ENCODE measurements around the gene CACNA2D1.
A peak's percentile ranks its signal among the peaks of the same experiment; 100 is the strongest.

Gene CACNA2D1

DNA sequence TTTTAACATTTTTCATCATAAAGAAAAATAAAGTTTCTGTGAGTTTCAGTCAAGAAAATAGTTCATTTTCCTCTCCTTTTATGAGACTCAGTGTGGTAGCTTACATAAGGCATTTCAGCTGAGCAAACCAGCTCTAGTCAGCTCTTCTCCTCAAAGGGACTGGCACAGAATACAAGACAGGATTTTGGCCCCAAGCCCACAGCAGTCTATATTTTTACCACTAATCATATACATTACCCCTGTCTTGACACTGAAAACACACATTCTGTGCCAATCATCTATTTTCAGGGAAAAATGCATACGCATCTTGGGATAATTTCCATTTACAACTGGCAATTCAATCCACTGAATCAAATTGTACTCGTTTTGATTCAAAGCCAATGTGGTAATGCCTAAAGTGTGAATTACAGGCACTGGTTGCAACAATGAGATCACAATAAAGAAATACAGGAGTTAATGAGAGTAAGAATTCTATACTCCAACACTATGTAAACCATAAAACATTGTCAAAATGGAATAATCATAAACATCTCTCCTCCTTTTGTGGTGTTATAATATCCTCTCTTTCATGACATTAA, 186.4 kb downstream of the CACNA2D1 start:
- TF ChIP-seq, protein P1, sequence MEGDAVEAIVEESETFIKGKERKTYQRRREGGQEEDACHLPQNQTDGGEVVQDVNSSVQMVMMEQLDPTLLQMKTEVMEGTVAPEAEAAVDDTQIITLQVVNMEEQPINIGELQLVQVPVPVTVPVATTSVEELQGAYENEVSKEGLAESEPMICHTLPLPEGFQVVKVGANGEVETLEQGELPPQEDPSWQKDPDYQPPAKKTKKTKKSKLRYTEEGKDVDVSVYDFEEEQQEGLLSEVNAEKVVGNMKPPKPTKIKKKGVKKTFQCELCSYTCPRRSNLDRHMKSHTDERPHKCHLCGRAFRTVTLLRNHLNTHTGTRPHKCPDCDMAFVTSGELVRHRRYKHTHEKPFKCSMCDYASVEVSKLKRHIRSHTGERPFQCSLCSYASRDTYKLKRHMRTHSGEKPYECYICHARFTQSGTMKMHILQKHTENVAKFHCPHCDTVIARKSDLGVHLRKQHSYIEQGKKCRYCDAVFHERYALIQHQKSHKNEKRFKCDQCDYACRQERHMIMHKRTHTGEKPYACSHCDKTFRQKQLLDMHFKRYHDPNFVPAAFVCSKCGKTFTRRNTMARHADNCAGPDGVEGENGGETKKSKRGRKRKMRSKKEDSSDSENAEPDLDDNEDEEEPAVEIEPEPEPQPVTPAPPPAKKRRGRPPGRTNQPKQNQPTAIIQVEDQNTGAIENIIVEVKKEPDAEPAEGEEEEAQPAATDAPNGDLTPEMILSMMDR (IDR thresholded peaks at IDR 0.05; ENCODE audit: low read depth, low read length): no peak
- DNase-seq: no peak
- H3K27me3 ChIP-seq: no peaks in the 10 kb centered on the region

DNA sequence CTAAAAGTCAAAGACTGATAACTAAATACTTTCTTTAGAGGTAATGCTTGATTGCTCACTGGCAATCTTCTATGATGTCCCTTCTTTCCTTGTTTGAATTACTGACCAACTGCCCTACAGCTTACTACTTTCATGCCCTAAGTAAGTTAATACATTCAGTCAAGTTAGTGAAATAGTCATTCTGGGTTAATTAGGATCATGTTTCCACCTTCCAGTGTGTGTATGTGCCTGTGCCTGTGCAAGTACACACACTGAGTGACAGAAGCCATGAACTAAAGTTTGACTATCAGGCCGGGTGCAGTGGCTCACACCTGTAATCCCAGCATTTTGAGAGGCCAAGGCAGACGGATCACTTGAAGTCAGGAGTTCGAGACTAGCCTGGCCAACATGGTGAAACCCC, 187.9 kb downstream of the CACNA2D1 start:
- Histone ChIP-seq H3K36me3 (0 out of 2 replicates have a peak, but pooled peaks cover 4% of the 10 kb centered on the region), H3K4me3 (ENCODE audit: low read depth, low read length) (no peak overlapping the region), H3K27me3 (no peaks in the 10 kb centered on the region), H3K9me3 (no peaks in the 10 kb centered on the region), H3K4me1 (peaks cover 23% of the 10 kb centered on the region)
- DNase-seq: no peak
- TF ChIP-seq, protein P1 (IDR thresholded peaks at IDR 0.05; ENCODE audit: low read depth, low read length): no peak

More for the DNA sequence above, 186.4 kb downstream of the CACNA2D1 start:
- H3K4me1 ChIP-seq: peaks cover 11% of the 10 kb centered on the region
- 0 out of 2 replicates have a peak, but pooled peaks cover 4% of the 10 kb centered on the region for H3K36me3 ChIP-seq
- no peak overlapping the region for H3K4me3 ChIP-seq (ENCODE audit: low read depth, low read length)
- H3K9me3 ChIP-seq: no peaks in the 10 kb centered on the region

DNA sequence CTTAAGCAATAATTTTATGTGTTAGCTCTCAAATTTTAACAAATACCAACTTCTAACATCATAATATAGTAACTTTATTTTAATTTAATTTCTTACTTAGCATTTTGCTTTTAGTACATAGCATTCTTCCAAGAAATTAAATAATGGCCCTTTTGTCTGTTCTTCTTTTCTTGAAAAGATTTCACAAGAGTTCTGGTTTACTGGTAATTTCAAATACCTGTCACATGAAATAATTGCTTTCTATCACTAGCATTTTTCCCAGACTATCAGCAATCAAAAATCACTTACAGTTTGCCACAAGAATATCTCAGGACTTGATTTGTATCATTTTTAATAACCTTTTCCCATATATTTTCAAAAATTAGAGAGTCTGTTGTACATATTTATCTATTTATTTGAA, 193.0 kb downstream of the CACNA2D1 start:
- Histone ChIP-seq H3K27me3 (no peaks in the 10 kb centered on the region), H3K9me3 (no peaks in the 10 kb centered on the region), H3K4me1 (peaks cover 20% of the 10 kb centered on the region), H3K36me3 (0 out of 2 replicates have a peak, but pooled peaks cover under 1% of the 10 kb centered on the region), H3K4me3 (ENCODE audit: low read depth, low read length) (no peak overlapping the region)
- no peak for DNase-seq
- TF ChIP-seq, protein P1 (IDR thresholded peaks at IDR 0.05; ENCODE audit: low read depth, low read length): no peak

DNA sequence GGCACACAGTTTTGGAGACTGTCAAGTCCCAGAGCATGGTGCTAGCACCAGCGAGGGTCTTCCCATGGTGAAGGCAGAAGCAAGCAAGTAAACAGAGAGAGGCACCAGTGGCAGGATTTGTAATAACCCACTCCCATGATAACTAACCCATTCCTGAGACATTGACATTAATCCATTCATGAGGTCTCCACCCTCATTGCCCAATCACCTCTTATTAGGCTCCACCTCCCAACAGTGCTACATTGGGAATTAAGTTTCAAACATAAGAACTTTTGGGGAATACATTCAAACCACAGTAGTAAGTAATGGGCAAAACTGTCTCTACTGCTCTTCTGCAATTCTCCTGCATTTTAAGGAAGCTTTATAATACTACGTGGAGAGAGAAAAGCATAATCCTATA, 193.6 kb downstream of the CACNA2D1 start:
- peaks cover 20% of the 10 kb centered on the region for H3K4me1 ChIP-seq
- no peak overlapping the region for H3K4me3 ChIP-seq (ENCODE audit: low read depth, low read length)
- TF ChIP-seq, protein P1 (IDR thresholded peaks at IDR 0.05; ENCODE audit: low read depth, low read length): no peak
- H3K36me3 ChIP-seq: no peaks in the 10 kb centered on the region
- H3K9me3 ChIP-seq: no peaks in the 10 kb centered on the region
- no peaks in the 10 kb centered on the region for H3K27me3 ChIP-seq
- no peak for DNase-seq

DNA sequence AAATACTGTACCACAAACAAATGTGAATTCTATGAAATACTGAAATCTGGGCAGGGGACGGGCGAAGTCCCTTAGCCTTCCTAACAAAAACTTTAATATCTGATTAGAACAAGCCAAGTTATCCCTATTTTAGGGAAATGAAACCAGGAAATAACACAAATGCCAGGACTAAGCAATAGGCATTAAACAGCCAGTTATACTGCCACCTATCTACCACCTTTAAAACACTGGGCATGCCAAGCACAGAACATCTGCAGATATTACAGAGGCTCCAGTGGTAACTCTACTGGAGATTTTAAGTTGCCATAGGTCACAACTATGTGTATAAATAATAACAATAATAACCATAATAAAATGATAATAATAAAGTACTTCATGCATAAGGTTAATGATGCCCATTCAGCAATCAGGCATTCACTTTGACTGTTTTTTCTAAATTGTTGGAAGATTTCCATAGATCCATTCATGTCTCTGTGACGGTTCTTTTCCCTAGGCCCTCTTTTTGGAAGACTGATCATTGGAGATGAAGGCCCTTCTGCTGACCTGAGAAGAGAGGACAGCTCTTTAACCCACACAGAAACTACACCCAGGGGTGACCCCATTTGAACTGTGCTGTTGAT, 195.7 kb downstream of the CACNA2D1 start:
- Histone ChIP-seq H3K9me3 (no peaks in the 10 kb centered on the region), H3K4me3 (ENCODE audit: low read depth, low read length) (no peak overlapping the region), H3K4me1 (peaks cover 20% of the 10 kb centered on the region), H3K27me3 (no peaks in the 10 kb centered on the region), H3K36me3 (no peaks in the 10 kb centered on the region)
- DNase-seq: no peak
- TF ChIP-seq, protein P1 (IDR thresholded peaks at IDR 0.05; ENCODE audit: low read depth, low read length): peak; percentile 83

DNA sequence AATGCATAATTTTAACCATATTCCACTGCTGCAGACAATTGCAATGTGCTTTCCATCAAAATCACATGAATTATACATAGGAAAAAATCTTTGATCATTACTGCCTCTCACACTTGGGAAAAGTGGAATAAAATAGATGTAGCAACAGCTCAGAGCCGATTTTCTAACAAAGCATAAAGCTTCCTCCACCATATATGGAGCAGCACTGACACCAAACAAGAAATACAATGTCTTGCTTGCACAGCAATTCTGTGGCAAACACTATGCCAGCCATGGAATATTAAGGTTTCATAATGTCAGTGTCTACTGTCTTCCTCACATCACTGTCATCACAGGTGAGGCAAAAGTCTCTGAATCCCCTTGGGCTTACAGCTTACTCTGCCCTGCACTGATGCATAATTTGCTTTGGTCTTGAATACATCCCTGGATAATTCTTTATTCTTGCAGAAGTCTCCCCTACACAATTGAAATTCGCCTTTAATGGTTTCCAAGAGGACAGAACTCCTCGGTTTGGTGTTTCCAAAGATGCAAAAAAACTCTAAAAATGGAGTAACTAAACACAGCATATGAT, 198.5 kb downstream of the CACNA2D1 start:
- no peak overlapping the region for H3K4me3 ChIP-seq (ENCODE audit: low read depth, low read length)
- TF ChIP-seq, protein P1 (IDR thresholded peaks at IDR 0.05; ENCODE audit: low read depth, low read length): no peak

More for the DNA sequence above, 198.5 kb downstream of the CACNA2D1 start:
- H3K4me1 ChIP-seq: peaks cover 6% of the 10 kb centered on the region
- no peaks in the 10 kb centered on the region for H3K9me3 ChIP-seq
- H3K36me3 ChIP-seq: no peaks in the 10 kb centered on the region
- H3K27me3 ChIP-seq: no peaks in the 10 kb centered on the region
- no peak for DNase-seq
